ENCODE results near the gene IDI2. TPM values are rescaled to one million over a fixed set of nuclear protein-coding genes. Genes with fewer than 3 reads are reported as not detected.
"Not testable (repeated sequence)": the region's sequence is repeated elsewhere in the genome, so short reads cannot be mapped to it uniquely, and the experiment has no call there.

IDI2 gene
- total RNA-seq, 4 donors from 2014 or later: 0.30 TPM; not detected in 3

DNA sequence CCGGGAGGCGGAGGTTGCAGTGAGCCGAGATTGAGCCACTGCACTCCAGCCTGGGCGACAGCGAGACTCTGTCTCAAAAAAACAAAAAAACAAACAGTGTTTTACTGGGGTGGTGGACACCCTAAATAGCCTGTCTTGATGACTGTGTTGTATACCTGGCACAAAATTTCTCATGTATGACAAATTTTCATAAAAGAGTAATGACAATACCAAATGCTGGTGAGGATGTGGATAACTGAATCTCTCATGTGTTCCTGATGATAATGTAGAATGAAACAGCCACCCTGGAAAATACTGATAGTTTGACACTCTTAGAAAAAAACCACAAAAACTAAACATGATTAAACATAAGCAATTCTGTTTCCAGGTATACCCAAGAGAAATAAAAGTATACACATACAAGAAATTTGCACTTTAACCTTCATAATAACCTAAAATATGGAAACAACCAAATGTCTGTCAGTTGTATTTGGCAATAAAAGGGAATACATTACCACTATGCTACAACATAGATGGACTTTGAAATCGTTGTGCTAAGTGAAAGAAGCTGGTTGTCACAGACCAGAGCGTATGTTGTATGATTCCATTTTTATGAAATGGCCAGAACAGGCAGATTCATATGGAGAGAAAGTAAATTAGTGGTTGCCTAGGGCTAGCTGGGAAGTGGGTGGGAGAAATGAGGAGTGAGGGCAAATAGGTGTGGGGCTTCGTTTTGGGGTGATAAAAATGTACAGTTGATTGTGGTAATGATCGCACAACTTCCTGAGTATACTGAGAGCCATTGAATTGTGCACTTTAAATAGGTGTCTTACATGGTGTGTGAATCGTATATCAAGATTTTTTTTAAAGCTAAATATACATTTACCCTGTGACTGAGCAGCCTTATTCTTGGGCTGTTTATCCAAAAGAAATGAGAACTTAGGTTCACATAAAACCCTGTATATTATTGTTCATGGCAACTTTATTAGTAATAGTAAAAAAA, 43.0 kb upstream of the IDI2 start:
- Histone ChIP-seq H3K4me1 (peaks cover 0 to 10% (median 0%) of the 10 kb centered on the region in 4 donors), H3K27ac (no peak overlapping the region), H3K36me3 (peaks cover 0 to 18% (median 0%) of the 10 kb centered on the region in 3 donors), H3K4me3 (no peak overlapping the region), H3K27me3 (no peaks in the 10 kb centered on the region), H3K9me3 (no peaks in the 10 kb centered on the region)
- 80 to 93% methylated on average over 10 of the region's 10 CpGs for WGBS, 2 donors
- no peak for DNase-seq (ENCODE audit: low spot score in 2 of 2)
- TF ChIP-seq, protein P1, sequence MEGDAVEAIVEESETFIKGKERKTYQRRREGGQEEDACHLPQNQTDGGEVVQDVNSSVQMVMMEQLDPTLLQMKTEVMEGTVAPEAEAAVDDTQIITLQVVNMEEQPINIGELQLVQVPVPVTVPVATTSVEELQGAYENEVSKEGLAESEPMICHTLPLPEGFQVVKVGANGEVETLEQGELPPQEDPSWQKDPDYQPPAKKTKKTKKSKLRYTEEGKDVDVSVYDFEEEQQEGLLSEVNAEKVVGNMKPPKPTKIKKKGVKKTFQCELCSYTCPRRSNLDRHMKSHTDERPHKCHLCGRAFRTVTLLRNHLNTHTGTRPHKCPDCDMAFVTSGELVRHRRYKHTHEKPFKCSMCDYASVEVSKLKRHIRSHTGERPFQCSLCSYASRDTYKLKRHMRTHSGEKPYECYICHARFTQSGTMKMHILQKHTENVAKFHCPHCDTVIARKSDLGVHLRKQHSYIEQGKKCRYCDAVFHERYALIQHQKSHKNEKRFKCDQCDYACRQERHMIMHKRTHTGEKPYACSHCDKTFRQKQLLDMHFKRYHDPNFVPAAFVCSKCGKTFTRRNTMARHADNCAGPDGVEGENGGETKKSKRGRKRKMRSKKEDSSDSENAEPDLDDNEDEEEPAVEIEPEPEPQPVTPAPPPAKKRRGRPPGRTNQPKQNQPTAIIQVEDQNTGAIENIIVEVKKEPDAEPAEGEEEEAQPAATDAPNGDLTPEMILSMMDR (IDR thresholded peaks at IDR 0.05): no peak
- no peak for TF ChIP-seq POLR2A (IDR thresholded peaks at IDR 0.05)
- no peak for TF ChIP-seq EP300 (IDR thresholded peaks at IDR 0.05)

DNA sequence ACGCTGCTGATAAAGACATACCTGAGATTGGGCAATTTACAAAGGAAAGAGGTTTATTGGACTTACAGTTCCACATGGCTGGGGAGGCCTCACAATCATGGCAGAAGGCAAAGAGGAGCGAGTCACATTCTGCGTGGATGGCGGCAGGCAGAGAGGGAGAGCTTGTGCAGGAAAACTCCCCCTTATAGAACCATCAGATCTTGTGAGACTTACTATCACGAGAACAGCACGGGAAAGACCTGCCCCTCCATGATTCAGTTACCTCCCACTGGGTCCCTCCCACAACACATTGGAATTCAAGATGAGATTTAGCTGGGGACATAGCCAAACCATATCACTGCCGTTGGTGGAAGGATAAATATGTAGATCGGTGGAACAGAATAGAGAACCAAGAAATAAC, 41.1 kb upstream of the IDI2 start:
- 89 to 97% methylated on average over 8 of the region's 8 CpGs for WGBS, 2 donors
- H3K27me3 ChIP-seq; H3K36me3 ChIP-seq; H3K27ac ChIP-seq; DNase-seq (ENCODE audit: low spot score in 2 of 2); H3K9me3 ChIP-seq; H3K4me1 ChIP-seq; H3K4me3 ChIP-seq: not testable (repeated sequence)

DNA sequence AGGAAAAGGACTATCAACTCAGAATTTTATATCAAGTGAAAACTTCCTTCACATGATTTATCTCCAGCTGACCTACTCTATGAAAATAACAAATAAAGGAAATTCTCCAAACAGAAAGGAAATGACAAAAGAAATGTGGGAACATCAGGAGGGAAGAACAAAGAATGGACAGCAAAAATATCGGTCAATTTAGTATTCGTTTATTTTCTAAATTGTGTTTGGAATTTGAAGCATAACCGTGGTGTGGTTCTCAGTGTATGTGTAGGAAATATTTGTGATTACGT, 39.2 kb upstream of the IDI2 start:
- Histone ChIP-seq H3K27ac (no peak overlapping the region), H3K27me3 (no peaks in the 10 kb centered on the region), H3K9me3 (no peaks in the 10 kb centered on the region), H3K4me3 (no peak overlapping the region), H3K4me1 (peaks cover 0 to 13% (median 0%) of the 10 kb centered on the region in 4 donors), H3K36me3 (peaks cover 0 to 6% (median 0%) of the 10 kb centered on the region in 3 donors)
- DNase-seq (ENCODE audit: low spot score in 2 of 2): no peak
- WGBS, 2 donors: 91 to 92% methylated on average over 4 of the region's 4 CpGs
- TF ChIP-seq, protein P1 (IDR thresholded peaks at IDR 0.05): no peak
- TF ChIP-seq EP300 (IDR thresholded peaks at IDR 0.05): no peak
- TF ChIP-seq POLR2A (IDR thresholded peaks at IDR 0.05): no peak

DNA sequence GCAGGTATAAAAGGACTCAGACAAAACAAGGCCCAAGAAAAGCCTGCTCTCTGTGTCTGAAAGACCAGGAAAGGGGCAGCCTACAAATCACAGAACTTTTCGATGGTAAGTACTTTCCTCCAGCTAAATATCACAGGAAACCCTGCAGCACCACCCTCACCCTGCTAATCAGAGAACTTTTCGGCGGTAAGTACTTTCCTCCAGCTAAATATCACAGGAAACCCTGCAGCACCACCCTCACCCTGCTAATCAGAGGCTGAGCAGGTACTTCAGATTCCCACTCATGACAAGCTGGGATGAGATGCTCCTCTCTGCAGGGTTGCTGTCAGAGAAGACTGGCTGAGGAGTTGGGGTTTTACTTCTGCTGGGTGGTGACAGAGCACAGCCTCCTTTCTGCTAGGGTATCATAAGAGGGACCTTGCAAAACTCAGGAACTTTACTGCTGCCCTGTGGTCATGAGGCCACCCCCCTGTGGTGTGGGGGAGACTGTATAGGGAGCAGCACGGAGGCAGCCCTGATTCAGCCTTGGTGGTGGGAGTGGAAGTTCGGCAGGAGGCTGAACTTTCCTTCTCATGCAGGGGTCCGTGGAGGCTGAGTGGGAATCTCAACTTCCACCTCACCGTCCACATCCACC, 37.7 kb upstream of the IDI2 start:
- DNase-seq (ENCODE audit: low spot score in 2 of 2): no peak
- Histone ChIP-seq H3K36me3 (peaks cover 0 to 6% (median 0%) of the 10 kb centered on the region in 3 donors), H3K9me3 (no peaks in the 10 kb centered on the region), H3K4me3 (no peak overlapping the region), H3K27me3 (no peaks in the 10 kb centered on the region), H3K27ac (no peak overlapping the region), H3K4me1 (peaks cover 0 to 22% (median 0%) of the 10 kb centered on the region in 4 donors)
- 84 to 88% methylated on average over 7 of the region's 7 CpGs for WGBS, 2 donors
- TF ChIP-seq EP300 (IDR thresholded peaks at IDR 0.05) (no peak), POLR2A (IDR thresholded peaks at IDR 0.05) (no peak)
- TF ChIP-seq, protein P1 (IDR thresholded peaks at IDR 0.05): no peak

DNA sequence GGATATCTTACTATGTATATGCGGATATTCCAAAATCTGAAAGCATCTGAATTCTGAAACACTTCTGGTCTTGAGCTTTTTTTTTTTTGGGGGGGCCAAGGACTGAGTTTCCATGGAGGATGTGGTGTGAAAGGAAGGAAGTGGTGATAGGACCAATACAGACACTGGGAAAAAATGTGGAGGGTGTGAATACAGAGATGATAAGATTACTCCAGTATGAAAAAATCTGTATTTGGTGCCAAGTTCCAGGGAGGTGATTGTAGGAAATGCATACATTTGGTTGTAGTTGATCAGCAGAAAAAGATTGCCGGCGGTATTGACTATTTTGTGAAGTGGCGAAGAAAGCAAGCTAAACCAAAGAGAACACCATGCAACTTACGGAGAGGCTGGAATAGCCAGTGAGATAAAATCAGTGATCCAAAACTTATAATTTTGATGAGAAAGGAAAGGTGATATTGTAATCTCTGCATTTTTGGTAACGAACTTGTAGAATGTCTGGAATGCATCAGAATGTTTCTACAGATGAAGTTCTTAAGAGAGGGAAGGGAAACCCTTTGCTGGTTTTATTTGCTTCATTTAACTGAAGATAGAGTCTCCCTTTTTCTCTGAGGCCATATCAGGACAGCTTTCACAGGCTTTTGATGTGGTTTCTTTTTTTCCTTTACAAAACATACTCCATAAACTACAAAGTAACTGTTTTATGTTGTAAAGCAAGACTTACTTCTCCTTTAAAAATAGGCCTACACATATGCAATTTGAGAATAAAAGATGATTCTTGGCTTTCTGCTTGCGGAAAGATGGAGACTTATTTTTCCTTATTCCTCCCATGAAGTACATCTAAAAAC, 36.5 kb upstream of the IDI2 start:
- Histone ChIP-seq H3K27me3 (no peaks in the 10 kb centered on the region), H3K27ac (no peak overlapping the region), H3K36me3 (peaks cover 0 to 6% (median 0%) of the 10 kb centered on the region in 3 donors), H3K4me1 (peaks cover 0 to 34% (median 6%) of the 10 kb centered on the region in 4 donors), H3K9me3 (no peaks in the 10 kb centered on the region), H3K4me3 (no peak overlapping the region)
- 86 to 89% methylated on average over 7 of the region's 7 CpGs for WGBS, 2 donors
- DNase-seq (ENCODE audit: low spot score in 2 of 2): no peak
- no peak for TF ChIP-seq POLR2A (IDR thresholded peaks at IDR 0.05)

Measured in tibial nerve (tissue), 4 donors.